ENCODE results near the gene ELN. TPM values are rescaled to one million over a fixed set of nuclear protein-coding genes. Genes with fewer than 3 reads are reported as not detected.
A peak's percentile ranks its signal among the peaks of the same experiment; 100 is the strongest.

ELN gene
- total RNA-seq, 2 donors from 2014 or later: 1,484 to 3,836 TPM

DNA sequence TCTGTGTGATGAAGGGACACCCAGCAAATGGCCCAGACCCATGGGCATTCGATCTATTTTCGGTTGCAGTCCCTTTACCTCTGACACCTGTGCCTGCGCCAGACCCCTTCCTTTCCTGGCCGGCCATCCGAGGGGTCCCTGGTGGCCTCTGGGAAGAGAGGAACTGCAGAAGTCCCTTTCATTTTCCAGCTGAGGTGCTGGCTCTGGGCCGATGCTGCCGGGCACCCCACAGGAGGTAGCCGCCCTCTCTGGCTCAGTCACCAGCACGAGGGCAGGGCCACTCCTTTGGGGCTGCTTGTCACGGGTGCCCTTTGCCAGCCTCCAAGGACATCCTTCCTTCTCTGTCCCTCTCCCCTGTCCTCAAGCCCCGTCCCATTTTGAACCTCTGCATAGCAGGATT lies 4.2 kb upstream of the ELN start:
- no peaks in the 10 kb centered on the region for H3K9me3 ChIP-seq
- H3K4me3 ChIP-seq: peak overlapping the region; percentile 55
- no peak for ATAC-seq (ENCODE audit: insufficient number of reproducible peaks, low FRiP score, low read depth)
- H3K4me1 ChIP-seq (ENCODE audit: control insufficient read depth in 1 of 2, low read depth in 2 of 2): peaks cover 36 to 73% of the 10 kb centered on the region in 2 donors
- H3K27me3 ChIP-seq (replicated peaks; ENCODE audit: insufficient read depth): no peaks in the 10 kb centered on the region
- no peak for DNase-seq (ENCODE audit: low spot score)
- peak overlapping the region; percentile 93 to 98 for H3K27ac ChIP-seq
- TF ChIP-seq, protein P1, sequence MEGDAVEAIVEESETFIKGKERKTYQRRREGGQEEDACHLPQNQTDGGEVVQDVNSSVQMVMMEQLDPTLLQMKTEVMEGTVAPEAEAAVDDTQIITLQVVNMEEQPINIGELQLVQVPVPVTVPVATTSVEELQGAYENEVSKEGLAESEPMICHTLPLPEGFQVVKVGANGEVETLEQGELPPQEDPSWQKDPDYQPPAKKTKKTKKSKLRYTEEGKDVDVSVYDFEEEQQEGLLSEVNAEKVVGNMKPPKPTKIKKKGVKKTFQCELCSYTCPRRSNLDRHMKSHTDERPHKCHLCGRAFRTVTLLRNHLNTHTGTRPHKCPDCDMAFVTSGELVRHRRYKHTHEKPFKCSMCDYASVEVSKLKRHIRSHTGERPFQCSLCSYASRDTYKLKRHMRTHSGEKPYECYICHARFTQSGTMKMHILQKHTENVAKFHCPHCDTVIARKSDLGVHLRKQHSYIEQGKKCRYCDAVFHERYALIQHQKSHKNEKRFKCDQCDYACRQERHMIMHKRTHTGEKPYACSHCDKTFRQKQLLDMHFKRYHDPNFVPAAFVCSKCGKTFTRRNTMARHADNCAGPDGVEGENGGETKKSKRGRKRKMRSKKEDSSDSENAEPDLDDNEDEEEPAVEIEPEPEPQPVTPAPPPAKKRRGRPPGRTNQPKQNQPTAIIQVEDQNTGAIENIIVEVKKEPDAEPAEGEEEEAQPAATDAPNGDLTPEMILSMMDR (IDR thresholded peaks at IDR 0.05): no peak
- no peaks in the 10 kb centered on the region for H3K36me3 ChIP-seq

DNA sequence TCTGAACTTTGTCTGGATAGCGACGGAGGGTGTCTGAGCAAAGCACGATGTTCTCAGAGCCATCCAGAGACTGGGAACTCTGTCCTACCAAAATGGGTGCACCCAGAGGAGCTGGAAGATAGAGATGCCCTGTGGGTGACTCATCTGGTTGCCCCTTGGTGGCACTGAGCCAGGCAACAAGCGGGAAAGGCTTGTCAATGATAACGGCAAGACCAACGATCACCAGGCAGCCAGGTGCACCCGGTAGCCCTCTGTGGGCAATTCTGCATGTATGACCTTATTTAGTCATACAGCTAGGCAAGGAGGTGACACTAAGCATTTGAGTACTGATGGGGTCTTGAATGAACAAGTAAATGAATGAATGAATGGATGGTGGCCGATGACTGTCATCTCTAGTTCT lies 2.8 kb upstream of the ELN start:
- H3K9me3 ChIP-seq: no peaks in the 10 kb centered on the region
- ATAC-seq (ENCODE audit: insufficient number of reproducible peaks, low FRiP score, low read depth): no peak
- H3K4me1 ChIP-seq (ENCODE audit: control insufficient read depth in 1 of 2, low read depth in 2 of 2): peaks cover 36 to 67% of the 10 kb centered on the region in 2 donors
- H3K27ac ChIP-seq: peak overlapping the region; percentile 93 to 98
- H3K27me3 ChIP-seq (replicated peaks; ENCODE audit: insufficient read depth): no peaks in the 10 kb centered on the region
- TF ChIP-seq, protein P1 (IDR thresholded peaks at IDR 0.05): no peak
- H3K36me3 ChIP-seq: no peaks in the 10 kb centered on the region
- DNase-seq (ENCODE audit: low spot score): no peak
- H3K4me3 ChIP-seq: no peak overlapping the region

DNA sequence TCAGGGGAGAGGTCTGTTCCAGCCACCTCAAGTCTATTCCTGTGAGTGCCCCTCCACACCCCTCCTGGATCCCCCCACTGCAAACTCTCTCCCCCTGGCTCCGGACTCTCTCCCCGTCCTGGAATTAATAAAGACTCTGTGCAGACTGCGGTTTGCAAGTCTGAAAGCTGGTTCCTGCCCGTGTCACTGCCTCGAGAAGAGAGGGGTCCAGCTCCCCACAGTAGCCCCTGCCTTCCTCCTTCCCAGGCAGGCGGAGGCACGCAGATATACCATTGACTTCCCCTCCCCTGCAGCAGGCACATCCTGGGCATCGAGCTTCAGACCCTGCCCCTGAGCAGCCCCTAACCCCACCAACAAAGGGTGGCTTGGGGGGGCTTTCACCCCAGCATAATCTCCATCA lies 2.2 kb upstream of the ELN start:
- H3K27ac ChIP-seq: peak overlapping the region; percentile 93 to 98
- ATAC-seq (ENCODE audit: insufficient number of reproducible peaks, low FRiP score, low read depth) (no peak), DNase-seq (ENCODE audit: low spot score) (no peak)
- H3K4me1 ChIP-seq (ENCODE audit: control insufficient read depth in 1 of 2, low read depth in 2 of 2): peaks cover 36 to 63% of the 10 kb centered on the region in 2 donors
- H3K4me3 ChIP-seq: no peak overlapping the region
- TF ChIP-seq, protein P1 (IDR thresholded peaks at IDR 0.05): no peak
- peaks cover 3% of the 10 kb centered on the region for H3K36me3 ChIP-seq
- no peaks in the 10 kb centered on the region for H3K9me3 ChIP-seq
- no peaks in the 10 kb centered on the region for H3K27me3 ChIP-seq (replicated peaks; ENCODE audit: insufficient read depth)

- TF ChIP-seq, protein P1 (IDR thresholded peaks at IDR 0.05): no peak
- DNase-seq (ENCODE audit: low spot score) (no peak), ATAC-seq (ENCODE audit: insufficient number of reproducible peaks, low FRiP score, low read depth) (no peak)
- Histone ChIP-seq H3K36me3 (peaks cover 10% of the 10 kb centered on the region), H3K4me3 (peak overlapping the region; percentile 82), H3K9me3 (no peaks in the 10 kb centered on the region), H3K27ac (peak overlapping the region; percentile 93 to 98), H3K4me1 (ENCODE audit: control insufficient read depth in 1 of 2, low read depth in 2 of 2) (peaks cover 36 to 58% of the 10 kb centered on the region in 2 donors), H3K27me3 (replicated peaks; ENCODE audit: insufficient read depth) (no peaks in the 10 kb centered on the region)
These were observed 1.5 kb upstream of the ELN start for GRCh38 chr7:74026406-74026902.

GRCh38 chr7:74026903-74027682 lies 880 bp upstream of the ELN start:
- no peaks in the 10 kb centered on the region for H3K27me3 ChIP-seq (replicated peaks; ENCODE audit: insufficient read depth)
- DNase-seq (ENCODE audit: low spot score): peak; percentile 61
- H3K9me3 ChIP-seq: no peaks in the 10 kb centered on the region
- H3K4me3 ChIP-seq: peak overlapping the region; percentile 82
- TF ChIP-seq, protein P1 (IDR thresholded peaks at IDR 0.05): peak; percentile 99
- ATAC-seq (ENCODE audit: insufficient number of reproducible peaks, low FRiP score, low read depth): no peak
- H3K27ac ChIP-seq: peak overlapping the region; percentile 93 to 98
- H3K4me1 ChIP-seq (ENCODE audit: control insufficient read depth in 1 of 2, low read depth in 2 of 2): peaks cover 32 to 57% of the 10 kb centered on the region in 2 donors
- H3K36me3 ChIP-seq: peaks cover 10% of the 10 kb centered on the region

All from thoracic aorta (tissue), 2 donors.